ENCODE measurements around the gene SLC13A5. TPM values are rescaled to one million over a fixed set of nuclear protein-coding genes. Genes with fewer than 3 reads are reported as not detected.

SLC13A5 gene
- total RNA-seq: not detected

DNA sequence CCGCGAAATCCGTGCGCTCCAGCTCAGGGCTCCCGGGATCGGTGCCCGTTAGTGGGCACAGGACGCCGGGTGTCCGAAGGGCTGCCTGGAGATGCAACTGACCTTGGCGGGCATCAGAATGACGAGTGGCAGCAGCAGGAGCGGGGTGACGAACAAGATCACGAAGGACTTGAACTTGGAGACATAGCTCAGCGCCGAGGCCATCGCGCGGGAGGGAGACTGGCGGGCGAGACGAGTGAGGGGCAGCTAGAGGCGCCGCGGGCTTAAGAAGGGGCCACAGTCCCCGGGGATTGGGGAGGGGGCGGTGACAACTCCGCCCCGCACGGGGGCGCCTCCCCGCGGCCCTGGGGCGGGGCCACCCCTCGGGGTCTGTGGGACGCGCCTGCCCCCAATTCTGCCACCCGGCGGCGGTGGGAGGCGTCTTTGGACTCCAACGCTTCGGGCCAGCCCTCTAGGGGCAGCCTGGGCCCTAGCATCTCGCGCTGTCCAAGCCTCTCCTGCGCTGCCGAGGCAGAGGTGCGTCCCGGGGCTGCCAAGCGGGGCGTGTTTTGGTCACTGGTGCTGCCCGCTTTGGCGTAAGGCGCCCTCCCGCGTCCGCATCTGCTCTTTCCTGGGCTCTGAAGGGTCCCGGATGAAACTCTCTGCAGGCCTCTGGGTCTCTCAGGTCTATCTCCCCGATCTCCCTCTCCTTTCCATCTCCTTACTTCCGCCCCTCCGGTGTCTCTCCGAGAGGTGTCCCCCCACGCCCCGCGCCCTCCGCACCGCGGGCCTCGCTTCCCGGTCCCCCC is at the start of gene SLC13A5:
SLC13A5 (minus strand) TSS at position 240 of the 788 bp plus-strand sequence; CDS start at position 204, 36 bp downstream.
- Histone ChIP-seq H3K36me3 (no peaks in the 10 kb centered on the region), H3K4me1 (peaks cover 0 to 13% (median 8%) of the 10 kb centered on the region in 4 donors), H3K27ac (no peak within 1 kb of the TSS), H3K27me3 (peaks cover 54% of the 10 kb centered on the region), H3K9me3 (no peaks in the 10 kb centered on the region), H3K4me3 (peak within 1 kb of the TSS in 1 of 4 donors; percentile 32)
- no peak for DNase-seq
- TF ChIP-seq POLR2A (IDR thresholded peaks at IDR 0.05) (no peak), EP300 (IDR thresholded peaks at IDR 0.05; ENCODE audit: low read depth) (no peak), POLR2AphosphoS5 (IDR thresholded peaks at IDR 0.05) (no peak)
- TF ChIP-seq, protein P1, sequence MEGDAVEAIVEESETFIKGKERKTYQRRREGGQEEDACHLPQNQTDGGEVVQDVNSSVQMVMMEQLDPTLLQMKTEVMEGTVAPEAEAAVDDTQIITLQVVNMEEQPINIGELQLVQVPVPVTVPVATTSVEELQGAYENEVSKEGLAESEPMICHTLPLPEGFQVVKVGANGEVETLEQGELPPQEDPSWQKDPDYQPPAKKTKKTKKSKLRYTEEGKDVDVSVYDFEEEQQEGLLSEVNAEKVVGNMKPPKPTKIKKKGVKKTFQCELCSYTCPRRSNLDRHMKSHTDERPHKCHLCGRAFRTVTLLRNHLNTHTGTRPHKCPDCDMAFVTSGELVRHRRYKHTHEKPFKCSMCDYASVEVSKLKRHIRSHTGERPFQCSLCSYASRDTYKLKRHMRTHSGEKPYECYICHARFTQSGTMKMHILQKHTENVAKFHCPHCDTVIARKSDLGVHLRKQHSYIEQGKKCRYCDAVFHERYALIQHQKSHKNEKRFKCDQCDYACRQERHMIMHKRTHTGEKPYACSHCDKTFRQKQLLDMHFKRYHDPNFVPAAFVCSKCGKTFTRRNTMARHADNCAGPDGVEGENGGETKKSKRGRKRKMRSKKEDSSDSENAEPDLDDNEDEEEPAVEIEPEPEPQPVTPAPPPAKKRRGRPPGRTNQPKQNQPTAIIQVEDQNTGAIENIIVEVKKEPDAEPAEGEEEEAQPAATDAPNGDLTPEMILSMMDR (IDR thresholded peaks at IDR 0.05): no peak
- intact Hi-C loops (cut with DNase I; ENCODE audit: low total_unique reads) (no loop called here), in situ Hi-C loops (cut with MboI; ENCODE audit: low pct_ligation_motif_present in 1 of 4, low pct_unique_long_range_greater_than_20kb in 1 of 4, low sequenced_read_pairs in 3 of 4) (no loop called here)
- 13% methylated on average over 50 of the region's 71 CpGs; no CpG with 5 or more reads in 1 of the 2 donors for WGBS, 2 donors (ENCODE audit: low coverage in 1 of 2)

DNA sequence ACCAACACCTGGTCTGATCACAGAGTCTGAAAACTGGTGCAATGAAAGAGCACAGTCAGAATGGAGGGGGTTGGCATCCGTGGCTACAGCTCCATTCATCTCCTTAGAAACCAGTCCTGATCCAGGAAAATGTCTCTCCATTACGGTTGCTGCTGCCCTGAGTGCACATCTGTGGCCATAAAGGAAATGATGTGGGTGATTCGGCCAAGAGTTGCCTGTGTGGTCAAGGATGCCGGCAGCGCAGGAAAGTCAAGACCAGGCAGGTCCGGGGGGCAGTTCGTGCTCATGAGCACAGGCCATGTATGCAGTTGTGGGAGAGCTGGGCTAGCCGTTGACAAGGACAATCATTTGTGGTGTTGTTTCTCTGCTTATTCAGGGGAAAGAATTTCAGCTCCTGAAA is 48.6 kb upstream of the SLC13A5 start:
- Histone ChIP-seq H3K36me3 (peaks cover 0 to 30% (median 8%) of the 10 kb centered on the region in 4 donors), H3K4me3 (no peak overlapping the region), H3K27ac (no peak overlapping the region), H3K9me3 (no peaks in the 10 kb centered on the region), H3K27me3 (no peaks in the 10 kb centered on the region), H3K4me1 (peaks cover 0 to 10% (median 2%) of the 10 kb centered on the region in 4 donors)
- 84 to 89% methylated on average over 4 to 8 of the region's 8 CpGs for WGBS, 2 donors (ENCODE audit: low coverage in 1 of 2)
- in situ Hi-C loops (cut with MboI; ENCODE audit: low pct_ligation_motif_present in 1 of 4, low pct_unique_long_range_greater_than_20kb in 1 of 4, low sequenced_read_pairs in 3 of 4): no loop called here
- intact Hi-C loops (cut with DNase I; ENCODE audit: low total_unique reads): no loop called here
- no peak for TF ChIP-seq POLR2AphosphoS5 (IDR thresholded peaks at IDR 0.05)
- TF ChIP-seq, protein P1 (IDR thresholded peaks at IDR 0.05): no peak
- TF ChIP-seq POLR2A (IDR thresholded peaks at IDR 0.05): no peak
- no peak for TF ChIP-seq EP300 (IDR thresholded peaks at IDR 0.05; ENCODE audit: low read depth)
- DNase-seq: no peak

DNA sequence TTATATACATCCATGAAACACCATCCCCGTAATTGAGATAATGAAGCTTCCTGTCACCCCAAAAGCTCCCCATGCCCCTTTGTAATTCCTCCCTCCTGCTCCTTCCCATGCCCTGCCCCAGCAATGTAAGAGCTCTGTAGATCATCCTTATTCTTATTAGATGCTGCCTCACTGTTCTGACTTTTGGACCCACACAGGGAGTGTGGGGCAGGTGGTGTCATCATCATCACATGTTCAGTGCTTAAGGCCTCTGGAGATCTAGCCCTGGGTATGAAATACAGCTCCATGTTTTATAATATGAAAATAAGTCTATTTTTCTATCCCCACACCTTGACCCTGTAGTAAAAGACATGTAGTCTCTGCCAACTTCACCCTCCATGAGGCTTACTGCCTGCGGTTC is 44.6 kb upstream of the SLC13A5 start:
- Histone ChIP-seq H3K9me3 (no peaks in the 10 kb centered on the region), H3K4me3 (no peak overlapping the region), H3K4me1 (peaks cover 0 to 38% (median 10%) of the 10 kb centered on the region in 4 donors), H3K27me3 (no peaks in the 10 kb centered on the region), H3K36me3 (peaks cover 0 to 9% (median 0%) of the 10 kb centered on the region in 4 donors), H3K27ac (no peak overlapping the region)
- intact Hi-C loops (cut with DNase I; ENCODE audit: low total_unique reads) (no loop called here), in situ Hi-C loops (cut with MboI; ENCODE audit: low pct_ligation_motif_present in 1 of 4, low pct_unique_long_range_greater_than_20kb in 1 of 4, low sequenced_read_pairs in 3 of 4) (no loop called here)
- no peak for DNase-seq
- no peak for TF ChIP-seq EP300 (IDR thresholded peaks at IDR 0.05; ENCODE audit: low read depth)
- no peak for TF ChIP-seq POLR2A (IDR thresholded peaks at IDR 0.05)
- TF ChIP-seq POLR2AphosphoS5 (IDR thresholded peaks at IDR 0.05): no peak
- TF ChIP-seq, protein P1 (IDR thresholded peaks at IDR 0.05): no peak
- 91 to 100% methylated on average over 1 to 2 of the region's 2 CpGs for WGBS, 2 donors (ENCODE audit: low coverage in 1 of 2)

DNA sequence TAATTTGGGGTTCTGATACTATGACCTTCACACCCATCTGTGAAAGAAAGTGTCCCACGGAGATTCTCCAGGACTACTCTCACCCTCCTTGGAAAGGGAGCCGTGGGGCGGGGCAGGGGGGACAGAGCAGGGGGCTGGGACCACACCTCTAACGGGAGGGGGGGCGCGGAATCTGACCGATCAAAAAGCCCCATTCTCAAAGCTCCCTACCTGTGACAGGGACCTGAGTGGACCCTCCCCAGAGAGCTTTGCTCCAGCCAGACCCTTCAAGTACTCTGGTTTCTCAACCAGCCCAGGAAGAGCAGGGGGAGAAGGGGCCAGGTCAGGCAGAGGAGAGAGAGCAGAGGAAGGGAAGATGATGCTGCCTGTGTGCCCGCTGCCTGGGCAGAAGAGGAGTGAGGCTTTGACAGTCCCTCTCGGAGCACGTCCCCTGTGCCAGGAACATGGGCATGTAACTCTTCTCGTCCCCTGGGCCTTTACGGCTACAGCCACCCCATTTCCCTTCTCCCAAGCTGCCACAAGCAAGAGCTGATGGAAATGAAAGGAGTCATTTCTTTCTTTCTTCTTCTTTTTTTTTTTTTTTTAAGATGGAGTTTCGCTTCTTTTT is 43.4 kb upstream of the SLC13A5 start:
- H3K27ac ChIP-seq: peak overlapping the region; percentile 77 to 91 (median 85)
- no peak for DNase-seq
- peaks cover 0 to 9% (median 0%) of the 10 kb centered on the region in 4 donors for H3K36me3 ChIP-seq
- TF ChIP-seq POLR2AphosphoS5 (IDR thresholded peaks at IDR 0.05): no peak
- TF ChIP-seq, protein P1 (IDR thresholded peaks at IDR 0.05): no peak
- TF ChIP-seq POLR2A (IDR thresholded peaks at IDR 0.05): no peak
- TF ChIP-seq EP300 (IDR thresholded peaks at IDR 0.05; ENCODE audit: low read depth): no peak
- 50 to 83% methylated on average over 4 to 13 of the region's 13 CpGs for WGBS, 2 donors (ENCODE audit: low coverage in 1 of 2)
- peaks cover 0 to 47% (median 15%) of the 10 kb centered on the region in 4 donors for H3K4me1 ChIP-seq
- intact Hi-C loops (cut with DNase I; ENCODE audit: low total_unique reads): no loop called here
- H3K9me3 ChIP-seq: no peaks in the 10 kb centered on the region
- in situ Hi-C loops (cut with MboI; ENCODE audit: low pct_ligation_motif_present in 1 of 4, low pct_unique_long_range_greater_than_20kb in 1 of 4, low sequenced_read_pairs in 3 of 4): no loop called here
- peak overlapping the region; percentile 35 to 68 (median 46) for H3K4me3 ChIP-seq
- H3K27me3 ChIP-seq: no peaks in the 10 kb centered on the region

Measured in transverse colon (tissue), 4 donors.